ENCODE measurements around the gene CANX. TPM values are rescaled to one million over a fixed set of nuclear protein-coding genes. Genes with fewer than 3 reads are reported as not detected.

The CANX gene
- total and polyA plus RNA-seq, 2 of the 13 experiments (the other 11 are each of a cell fraction or from before 2014, with no cell fraction given) = 477 to 680 TPM

DNA sequence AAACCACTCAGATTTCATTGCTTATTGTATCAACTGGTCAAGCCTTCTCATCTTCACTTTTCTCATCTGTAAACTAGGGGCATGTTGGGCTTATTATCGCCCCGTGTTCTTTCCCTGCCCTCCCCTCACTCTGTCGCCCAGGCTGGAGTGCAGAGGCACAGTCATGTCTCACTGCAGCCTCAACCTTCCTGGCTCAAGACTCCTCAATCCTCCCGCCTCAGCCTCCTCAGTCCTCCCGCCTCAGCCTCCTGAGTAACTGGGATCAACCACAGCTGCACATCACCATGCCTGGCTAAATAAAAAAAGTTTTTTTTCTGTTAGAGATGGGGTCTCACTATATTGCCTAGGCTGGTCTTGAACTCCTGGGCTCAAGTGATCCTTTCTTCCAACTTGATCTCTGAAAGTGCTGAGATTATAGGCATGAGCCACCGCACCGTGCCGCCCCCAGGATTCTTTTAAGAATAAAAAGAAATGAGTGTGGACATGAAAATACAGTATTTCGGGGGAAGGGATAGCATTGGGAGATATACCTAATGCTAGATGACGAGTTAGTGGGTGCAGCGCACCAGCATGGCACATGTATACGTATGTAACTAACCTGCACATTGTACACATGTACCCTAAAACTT lies 35.9 kb downstream of the CANX start:
- ATAC-seq (no peak), DNase-seq (ENCODE audit: low spot score) (no peak), FAIRE-seq (no peak)
- ChIA-PET CTCF (ENCODE audit: low intra/inter-chr PET ratio, low total read pairs) (no interaction called here), POLR2A (no interaction called here)
- 77% methylated on average over 12 of the region's 12 CpGs for WGBS (ENCODE audit: low lambda C conversion rate)
- Histone ChIP-seq H4K20me1 (ENCODE audit: insufficient read depth, low read length) (peaks cover 28% of the 10 kb centered on the region), H3K9me3 (ENCODE audit: low read length) (no peaks in the 10 kb centered on the region), H3K9ac (ENCODE audit: insufficient read depth, low read depth, low read length) (peak overlapping the region; percentile 97), H3K4me3 (replicated peaks in 1 of 3; ENCODE audit: insufficient read depth in 1 of 3, low read depth in 2 of 3, low read length in 3 of 3) (peak overlapping the region; percentile 93 to 98 (median 96)), H2AFZ (ENCODE audit: low read length) (no peak overlapping the region), H3K4me1 (ENCODE audit: insufficient read depth, low read length) (peaks cover 51% of the 10 kb centered on the region), H3K4me2 (ENCODE audit: low read depth, low read length) (peak overlapping the region; percentile 73), H3K27ac (ENCODE audit: extremely low read length, insufficient read depth, low read length) (no peak overlapping the region), H3K27me3 (ENCODE audit: control insufficient read depth in 1 of 2, insufficient read depth in 2 of 2, low read length in 2 of 2) (no peaks in the 10 kb centered on the region), H3K79me2 (ENCODE audit: insufficient read depth, low read length) (peaks cover 67% of the 10 kb centered on the region), H3K36me3 (replicated peaks in 1 of 2; ENCODE audit: control insufficient read depth in 1 of 2, insufficient read depth in 2 of 2, low read length in 2 of 2) (peaks cover 4 to 19% of the 10 kb centered on the region in 2 experiments; a peak in 4 of 5 replicates)
- in situ Hi-C loops (cut with HindIII; ENCODE audit: extremely low pct_ligation_motif_present, low pct_unique_long_range_greater_than_20kb) (no loop called here), intact Hi-C loops (cut with micrococcal nuclease; ENCODE audit: unreplicated experiment) (no loop called here)
- TF ChIP-seq NCOR1 (IDR thresholded peaks at IDR 0.05; ENCODE audit: borderline replicate concordance, low read length) = no peak
- TF ChIP-seq, protein P1, sequence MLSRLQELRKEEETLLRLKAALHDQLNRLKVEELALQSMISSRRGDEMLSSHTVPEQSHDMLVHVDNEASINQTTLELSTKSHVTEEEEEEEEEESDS (CRISPR knock-in tag; IDR thresholded peaks at IDR 0.05; ENCODE audit: borderline replicate concordance) = no peak
- no peak for TF ChIP-seq YEATS4 (CRISPR knock-in tag; IDR thresholded peaks at IDR 0.05; ENCODE audit: borderline replicate concordance)
- no peak for TF ChIP-seq IKZF4 (CRISPR knock-in tag; IDR thresholded peaks at IDR 0.05; ENCODE audit: borderline replicate concordance, low read depth, not compliant biosample characterization)
- TF ChIP-seq, protein P2, sequence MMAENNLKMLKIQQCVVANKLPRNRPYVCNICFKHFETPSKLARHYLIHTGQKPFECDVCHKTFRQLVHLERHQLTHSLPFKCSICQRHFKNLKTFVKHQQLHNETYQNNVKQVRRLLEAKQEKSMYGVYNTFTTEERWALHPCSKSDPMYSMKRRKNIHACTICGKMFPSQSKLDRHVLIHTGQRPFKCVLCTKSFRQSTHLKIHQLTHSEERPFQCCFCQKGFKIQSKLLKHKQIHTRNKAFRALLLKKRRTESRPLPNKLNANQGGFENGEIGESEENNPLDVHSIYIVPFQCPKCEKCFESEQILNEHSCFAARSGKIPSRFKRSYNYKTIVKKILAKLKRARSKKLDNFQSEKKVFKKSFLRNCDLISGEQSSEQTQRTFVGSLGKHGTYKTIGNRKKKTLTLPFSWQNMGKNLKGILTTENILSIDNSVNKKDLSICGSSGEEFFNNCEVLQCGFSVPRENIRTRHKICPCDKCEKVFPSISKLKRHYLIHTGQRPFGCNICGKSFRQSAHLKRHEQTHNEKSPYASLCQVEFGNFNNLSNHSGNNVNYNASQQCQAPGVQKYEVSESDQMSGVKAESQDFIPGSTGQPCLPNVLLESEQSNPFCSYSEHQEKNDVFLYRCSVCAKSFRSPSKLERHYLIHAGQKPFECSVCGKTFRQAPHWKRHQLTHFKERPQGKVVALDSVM (CRISPR knock-in tag; IDR thresholded peaks at IDR 0.05) = peak; percentile 86
- no peak for TF ChIP-seq FLYWCH1 (CRISPR knock-in tag; IDR thresholded peaks at IDR 0.05)
- TF ChIP-seq ZNF263 (CRISPR knock-in tag; IDR thresholded peaks at IDR 0.05) = peak; percentile 47; the same call in 1 of the 2 replicates
- no TSS peak for BruUV-seq (replicated peaks)

Measured in HepG2 (cell line).